Upper lobe of right lung (tissue), 1 donor: ENCODE data around the gene BCAP31. TPM values are rescaled to one million over a fixed set of nuclear protein-coding genes. Genes with fewer than 3 reads are reported as not detected.

Experiments
- ATAC-seq: fragments of 200-7000 bp; cut with Tn5 transposase; one replicate; pipeline ENCODE4 v1.9.1; 2020; ENCODE audit warnings: mild to moderate bottlenecking, moderate library complexity
- DNase-seq: peaks from one replicate; pipeline ENCODE4 v3.0.0-alpha.2; 2020
- H3K27ac ChIP-seq: fragments of 200-600 bp; one replicate; pipeline ENCODE4 v1.8.0; 2022
- H3K27me3 ChIP-seq: fragments of 200-600 bp; one replicate; pipeline ENCODE4 v1.8.0; 2022; ENCODE audit warnings: mild to moderate bottlenecking
- H3K36me3 ChIP-seq: fragments of 200-600 bp; one replicate; pipeline ENCODE4 v1.8.0; 2022
- H3K4me1 ChIP-seq: fragments of 200-600 bp; one replicate; pipeline ENCODE4 v1.8.0; 2022
- H3K4me3 ChIP-seq: fragments of 200-600 bp; one replicate; pipeline ENCODE4 v1.8.0; 2022; ENCODE audit warnings: mild to moderate bottlenecking
- H3K9me3 ChIP-seq: fragments of 200-600 bp; one replicate; pipeline ENCODE4 v1.8.0; 2022
- intact Hi-C: fragments of 100-400 bp; cut with DNase I; formaldehyde crosslinking; loops from one replicate; pipeline ENCODE4 v1.11.0; 2022
- total RNA-seq: library from RNA; stranded (reverse); fragmentation: NEBNext Ultra II Directional; extraction: Animal tissue kit (Norgen Biotek cat#: 25700); gene quantifications from one replicate; pipeline ENCODE4 v1.2.1, GENCODE V29; 2021
- TF ChIP-seq, protein P1 (sequence below): fragments of 200-600 bp; IDR thresholded peaks from one replicate; pipeline ENCODE4 v1.8.0; 2022; ENCODE audit warnings: antibody characterized with exemption
- donor health status: DM: no; HTN: yes; CAD: no; lungs with severe emphysema.

BCAP31 gene
- total RNA-seq, 1 donor from 2014 or later, result 233 TPM

DNA sequence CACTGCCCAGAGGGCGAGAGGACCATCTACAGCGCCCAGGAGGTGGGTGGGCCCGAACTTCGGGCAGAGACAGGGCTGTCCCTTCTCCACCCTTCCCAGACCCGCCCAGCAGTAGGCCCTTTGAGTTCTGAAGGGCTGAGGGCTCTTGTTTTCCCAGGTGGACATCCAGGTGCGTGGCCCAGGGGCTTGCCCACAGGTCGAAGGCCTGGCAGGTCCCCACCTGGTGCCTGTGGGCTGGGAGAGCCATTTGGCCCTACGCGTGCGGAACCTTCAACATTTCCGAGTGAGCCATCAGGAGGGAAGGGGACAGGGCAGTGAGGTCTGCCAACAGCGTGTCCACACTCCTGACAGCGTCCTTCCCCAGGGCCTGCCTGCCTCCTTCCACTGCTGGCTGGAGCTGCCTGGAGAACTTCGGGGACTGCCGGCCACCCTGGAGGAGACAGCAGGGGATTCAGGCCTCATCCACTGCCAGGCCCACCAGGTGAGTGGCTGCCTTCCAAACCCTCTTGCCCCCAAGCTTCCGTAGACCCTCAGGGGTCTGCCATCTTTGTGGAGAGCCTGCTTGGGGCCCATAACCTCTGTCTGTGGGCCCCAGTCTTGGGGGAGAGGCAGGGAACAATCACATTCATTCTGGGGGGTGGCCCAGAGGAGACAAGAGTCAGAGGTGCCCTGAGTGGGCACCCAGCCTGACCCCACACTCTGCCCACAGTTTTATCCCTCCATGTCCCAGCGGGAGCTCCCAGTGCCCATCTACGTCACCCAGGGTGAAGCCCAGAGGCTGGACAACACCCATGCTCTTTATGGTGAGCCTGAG is 46.6 kb upstream of the BCAP31 start:
- ATAC-seq, result no peak
- Histone ChIP-seq H3K27ac (no peak overlapping the region), H3K9me3 (no peaks in the 10 kb centered on the region), H3K36me3 (no peaks in the 10 kb centered on the region), H3K4me1 (no peaks in the 10 kb centered on the region), H3K27me3 (no peaks in the 10 kb centered on the region), H3K4me3 (no peak overlapping the region)
- no peak for DNase-seq
- intact Hi-C loops, result no loop called here
- TF ChIP-seq, protein P1, sequence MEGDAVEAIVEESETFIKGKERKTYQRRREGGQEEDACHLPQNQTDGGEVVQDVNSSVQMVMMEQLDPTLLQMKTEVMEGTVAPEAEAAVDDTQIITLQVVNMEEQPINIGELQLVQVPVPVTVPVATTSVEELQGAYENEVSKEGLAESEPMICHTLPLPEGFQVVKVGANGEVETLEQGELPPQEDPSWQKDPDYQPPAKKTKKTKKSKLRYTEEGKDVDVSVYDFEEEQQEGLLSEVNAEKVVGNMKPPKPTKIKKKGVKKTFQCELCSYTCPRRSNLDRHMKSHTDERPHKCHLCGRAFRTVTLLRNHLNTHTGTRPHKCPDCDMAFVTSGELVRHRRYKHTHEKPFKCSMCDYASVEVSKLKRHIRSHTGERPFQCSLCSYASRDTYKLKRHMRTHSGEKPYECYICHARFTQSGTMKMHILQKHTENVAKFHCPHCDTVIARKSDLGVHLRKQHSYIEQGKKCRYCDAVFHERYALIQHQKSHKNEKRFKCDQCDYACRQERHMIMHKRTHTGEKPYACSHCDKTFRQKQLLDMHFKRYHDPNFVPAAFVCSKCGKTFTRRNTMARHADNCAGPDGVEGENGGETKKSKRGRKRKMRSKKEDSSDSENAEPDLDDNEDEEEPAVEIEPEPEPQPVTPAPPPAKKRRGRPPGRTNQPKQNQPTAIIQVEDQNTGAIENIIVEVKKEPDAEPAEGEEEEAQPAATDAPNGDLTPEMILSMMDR, result no peak

DNA sequence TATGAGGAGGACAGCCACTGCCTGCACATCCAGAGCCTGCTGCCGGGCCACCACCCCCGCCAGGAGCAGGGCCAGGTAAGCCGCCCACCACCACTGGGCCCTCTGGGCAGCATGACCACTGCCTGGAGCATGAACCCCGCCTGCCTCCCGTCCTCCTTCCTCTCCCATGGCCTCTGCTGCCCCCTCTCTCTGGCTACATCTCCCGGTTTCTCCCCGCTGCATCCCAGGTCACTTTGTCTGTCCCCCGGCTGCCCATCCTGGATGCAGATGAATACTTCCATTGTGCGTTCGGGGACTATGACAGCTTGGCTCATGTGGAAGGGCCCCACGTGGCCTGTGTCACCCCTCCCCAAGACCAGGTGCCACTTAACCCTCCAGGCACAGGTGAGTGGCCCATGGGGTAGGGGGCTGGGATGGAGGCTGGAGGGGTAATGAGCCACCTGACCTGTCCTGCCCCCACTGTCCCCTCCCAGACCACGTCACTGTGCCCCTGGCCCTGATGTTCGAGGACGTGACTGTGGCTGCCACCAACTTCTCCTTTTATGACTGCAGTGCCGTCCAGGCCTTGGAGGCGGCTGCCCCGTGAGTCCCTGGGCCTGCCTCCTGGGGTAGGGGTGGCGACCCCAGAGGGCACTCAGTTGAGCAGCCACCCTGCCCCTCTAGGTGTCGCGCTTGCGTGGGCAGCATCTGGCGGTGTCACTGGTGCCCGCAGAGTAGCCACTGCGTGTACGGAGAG is 45.8 kb upstream of the BCAP31 start:
- intact Hi-C loops, result loop anchor here (10.0 kb wide), 1 partner anchor 185 kb away; no protein-coding TSS in a partner anchor
- TF ChIP-seq, protein P1, result no peak
- ATAC-seq, result no peak

GRCh38 chrX:153769158-153769864 is 45.1 kb upstream of the BCAP31 start:
- H3K36me3 ChIP-seq, result no peaks in the 10 kb centered on the region
- H3K4me1 ChIP-seq, result no peaks in the 10 kb centered on the region
- intact Hi-C loops, result loop anchor here (10.0 kb wide), 1 partner anchor 185 kb away; no protein-coding TSS in a partner anchor
- no peak overlapping the region for H3K27ac ChIP-seq
- H3K9me3 ChIP-seq, result no peaks in the 10 kb centered on the region
- H3K4me3 ChIP-seq, result no peak overlapping the region
- no peak for ATAC-seq
- no peaks in the 10 kb centered on the region for H3K27me3 ChIP-seq
- TF ChIP-seq, protein P1, result no peak
- no peak for DNase-seq

More for the DNA sequence above, 45.8 kb upstream of the BCAP31 start:
- Histone ChIP-seq H3K36me3 (no peaks in the 10 kb centered on the region), H3K27ac (no peak overlapping the region), H3K9me3 (no peaks in the 10 kb centered on the region), H3K4me3 (no peak overlapping the region), H3K4me1 (no peaks in the 10 kb centered on the region), H3K27me3 (no peaks in the 10 kb centered on the region)
- DNase-seq, result peak; percentile 37

- DNase-seq, result peak; percentile 39
- H3K4me1 ChIP-seq, result peaks cover 3% of the 10 kb centered on the region
- intact Hi-C loops, result loop anchor here (10.0 kb wide), 1 partner anchor 186 kb away; no protein-coding TSS in a partner anchor
Observed at GRCh38 chrX:153768311-153769157, 44.3 kb upstream of the BCAP31 start.

More at GRCh38 chrX:153768311-153769157, 44.3 kb upstream of the BCAP31 start:
- ATAC-seq, result no peak
- Histone ChIP-seq H3K27me3 (no peaks in the 10 kb centered on the region), H3K4me3 (no peak overlapping the region), H3K27ac (no peak overlapping the region), H3K36me3 (no peaks in the 10 kb centered on the region), H3K9me3 (no peaks in the 10 kb centered on the region)
- TF ChIP-seq, protein P1, result no peak
